ENCODE results near the gene DZIP1L.

GRCh38 chr3:138114431-138114918 is 933 bp downstream of the DZIP1L start:
- no peak for TF ChIP-seq CTCF (conservative IDR thresholded peaks at IDR 0.05; ENCODE audit: low read depth, low read length)
- no peak for TF ChIP-seq EZH2 (IDR thresholded peaks at IDR 0.05; ENCODE audit: borderline replicate concordance, low read depth, low read length, poor library complexity, severe bottlenecking)
